ENCODE data around the gene PAK2.

PAK2 gene

GRCh38 chr3:196749125-196749524 is 9.5 kb downstream of the PAK2 start:
- no peak overlapping the region for H3K9ac ChIP-seq (ENCODE audit: insufficient read length)
- H3K4me3 ChIP-seq: no peak overlapping the region
- no peak for DNase-seq (ENCODE audit: low read depth, low spot score)
- H3K36me3 ChIP-seq (ENCODE audit: insufficient read depth, low read length): peaks cover 87% of the 10 kb centered on the region
- TF ChIP-seq EZH2 (IDR thresholded peaks at IDR 0.05) (no peak), FOXP2 (optimal IDR thresholded peaks at IDR 0.05; ENCODE audit: control extremely low read depth, extremely low read length, insufficient read depth) (no peak), POLR2AphosphoS5 (IDR thresholded peaks at IDR 0.05; ENCODE audit: borderline replicate concordance, low read depth, low read length) (no peak)
- no peak overlapping the region for H3K27ac ChIP-seq
- H3K9me3 ChIP-seq (ENCODE audit: low read depth, low read length): peaks cover 19% of the 10 kb centered on the region

DNA sequence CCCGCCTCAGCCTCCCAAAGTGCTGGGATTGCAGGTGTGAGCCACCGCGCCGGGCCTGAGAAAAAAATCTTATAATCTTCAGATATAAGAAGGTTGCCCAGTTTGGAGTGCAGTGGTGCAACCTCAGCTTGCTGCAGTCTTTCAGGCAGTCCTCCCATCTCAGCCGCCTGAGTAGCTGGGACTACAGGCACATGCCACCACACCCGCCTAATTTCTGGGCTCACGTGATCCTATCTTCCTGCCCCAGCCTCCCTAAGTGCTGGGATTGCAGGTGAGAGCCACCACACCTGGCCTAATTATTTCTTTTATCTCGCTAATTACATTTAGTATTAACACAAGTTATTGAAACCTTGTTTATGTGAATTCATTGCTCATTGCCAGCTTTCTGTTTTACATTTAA is 13.5 kb downstream of the PAK2 start:
- TF ChIP-seq FOXP2 (optimal IDR thresholded peaks at IDR 0.05; ENCODE audit: control extremely low read depth, extremely low read length, insufficient read depth) (no peak), POLR2AphosphoS5 (IDR thresholded peaks at IDR 0.05; ENCODE audit: borderline replicate concordance, low read depth, low read length) (no peak), EZH2 (IDR thresholded peaks at IDR 0.05) (no peak)
- Histone ChIP-seq H3K9ac (ENCODE audit: insufficient read length) (no peak overlapping the region), H3K4me3 (no peak overlapping the region), H3K27ac (no peak overlapping the region), H3K9me3 (ENCODE audit: low read depth, low read length) (peaks cover 23% of the 10 kb centered on the region), H3K36me3 (ENCODE audit: insufficient read depth, low read length) (peaks cover 88% of the 10 kb centered on the region)
- DNase-seq (ENCODE audit: low read depth, low spot score): no peak

DNA sequence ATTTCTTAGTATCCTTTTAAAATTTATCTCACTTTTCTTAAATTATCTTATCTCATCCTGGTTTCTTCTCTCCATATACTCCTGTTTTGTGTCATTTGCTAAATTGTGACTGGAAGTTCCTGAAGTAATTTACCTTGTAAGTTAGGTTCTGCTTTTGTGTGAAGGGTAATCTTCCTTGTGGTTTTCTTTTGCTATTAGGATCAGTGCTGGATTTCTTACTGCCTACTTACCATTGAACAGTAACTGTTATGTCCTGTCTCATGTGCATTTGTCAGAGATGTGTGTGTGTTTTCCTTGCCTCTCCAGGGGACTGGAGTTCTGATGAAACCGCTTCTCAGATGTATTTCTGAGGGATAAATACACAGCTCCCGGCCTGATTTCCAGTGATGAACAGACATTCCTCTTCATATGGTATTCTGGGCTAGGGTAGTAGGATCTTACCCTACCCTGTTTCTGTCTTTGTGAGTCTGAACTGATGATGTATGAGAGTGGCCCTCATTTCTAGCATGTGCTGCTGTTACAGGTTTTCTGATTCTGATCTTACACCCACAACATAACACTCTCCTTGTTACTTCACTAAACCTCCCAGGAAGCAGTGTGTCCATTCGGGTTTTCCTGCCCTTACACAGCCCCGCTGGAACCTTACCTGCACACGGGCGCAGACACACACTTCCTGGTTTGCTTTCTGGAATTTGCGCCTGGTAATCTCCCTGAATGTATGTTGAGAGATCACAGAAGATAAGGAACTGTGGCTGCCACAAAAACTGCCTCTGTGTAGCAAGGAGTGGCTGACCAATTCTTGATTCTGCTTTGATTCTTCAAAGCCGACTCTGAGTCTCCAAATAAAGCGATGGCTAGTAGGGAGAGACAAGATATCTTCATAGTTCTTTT is 14.7 kb downstream of the PAK2 start:
- H3K9me3 ChIP-seq (ENCODE audit: low read depth, low read length): peaks cover 13% of the 10 kb centered on the region
- no peak for DNase-seq (ENCODE audit: low read depth, low spot score)
- H3K36me3 ChIP-seq (ENCODE audit: insufficient read depth, low read length): peaks cover 77% of the 10 kb centered on the region
- no peak overlapping the region for H3K9ac ChIP-seq (ENCODE audit: insufficient read length)
- TF ChIP-seq EZH2 (IDR thresholded peaks at IDR 0.05) (no peak), POLR2AphosphoS5 (IDR thresholded peaks at IDR 0.05; ENCODE audit: borderline replicate concordance, low read depth, low read length) (no peak), FOXP2 (optimal IDR thresholded peaks at IDR 0.05; ENCODE audit: control extremely low read depth, extremely low read length, insufficient read depth) (no peak)
- no peak overlapping the region for H3K4me3 ChIP-seq
- H3K27ac ChIP-seq: no peak overlapping the region

DNA sequence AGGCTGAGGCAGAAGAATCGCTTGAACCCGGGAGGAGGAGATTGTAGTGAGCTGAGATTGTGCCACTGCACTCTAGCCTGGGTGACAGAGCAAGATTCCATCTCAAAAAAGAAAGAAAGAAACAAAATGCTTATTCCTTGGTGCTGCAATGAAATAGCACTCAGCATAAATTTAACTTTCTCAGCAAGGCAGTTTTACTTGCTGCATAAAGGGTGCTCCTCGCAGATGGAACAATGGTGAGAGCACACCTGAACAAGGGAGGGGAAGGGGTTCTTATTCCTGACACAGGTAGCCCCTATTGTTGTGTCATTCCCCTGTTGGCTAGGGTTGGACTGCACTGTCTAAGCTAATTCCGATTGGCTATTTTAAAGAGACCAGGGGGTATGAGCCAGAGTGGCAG is 17.1 kb downstream of the PAK2 start:
- no peak overlapping the region for H3K27ac ChIP-seq
- H3K4me3 ChIP-seq: no peak overlapping the region
- no peak for DNase-seq (ENCODE audit: low read depth, low spot score)
- H3K9ac ChIP-seq (ENCODE audit: insufficient read length): no peak overlapping the region
- peaks cover 12% of the 10 kb centered on the region for H3K9me3 ChIP-seq (ENCODE audit: low read depth, low read length)
- peaks cover 61% of the 10 kb centered on the region for H3K36me3 ChIP-seq (ENCODE audit: insufficient read depth, low read length)
- no peak for TF ChIP-seq EZH2 (IDR thresholded peaks at IDR 0.05)

DNA sequence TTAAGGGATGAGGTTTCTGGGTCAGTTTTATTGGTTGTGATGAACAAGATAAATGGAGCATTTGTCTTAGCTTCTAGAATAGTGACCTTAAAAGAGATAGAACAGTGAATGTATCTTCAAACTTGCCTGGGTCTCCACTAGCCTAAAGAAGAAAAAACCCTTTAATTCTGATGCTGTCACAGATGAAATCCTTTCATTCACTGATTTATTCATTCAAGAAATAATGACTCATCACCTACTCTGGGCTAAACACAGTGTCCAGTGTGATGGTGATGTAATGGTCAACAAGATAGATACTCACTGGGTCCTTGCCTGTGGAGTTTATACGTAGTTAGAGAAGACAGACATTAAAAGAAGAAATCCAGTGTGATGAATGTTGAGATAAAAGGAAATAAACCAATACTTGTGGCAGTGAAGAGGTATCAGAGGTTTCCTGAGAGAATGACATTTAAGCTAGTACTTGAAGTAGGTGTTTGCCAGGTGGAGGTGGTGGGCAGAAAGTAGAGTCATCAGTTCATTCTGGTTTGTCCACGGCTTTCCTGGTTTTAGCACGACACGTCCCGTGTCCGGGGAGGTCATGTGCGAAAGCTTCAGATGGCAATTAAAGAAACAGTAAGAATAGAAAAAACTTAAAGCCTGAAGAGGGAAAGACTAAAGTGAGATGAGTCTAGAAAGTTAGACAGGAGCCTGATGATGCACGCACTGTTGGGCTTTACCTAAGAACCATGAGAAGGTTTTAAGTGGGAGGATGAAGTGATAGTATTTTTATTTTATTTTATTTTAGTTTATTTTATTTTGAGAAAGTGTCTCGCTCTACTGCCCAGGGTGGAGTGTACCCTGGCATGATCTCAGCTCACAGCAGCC is 18.5 kb downstream of the PAK2 start:
- Histone ChIP-seq H3K4me3 (no peak overlapping the region), H3K9ac (ENCODE audit: insufficient read length) (no peak overlapping the region), H3K9me3 (ENCODE audit: low read depth, low read length) (peaks cover 12% of the 10 kb centered on the region), H3K36me3 (ENCODE audit: insufficient read depth, low read length) (peaks cover 50% of the 10 kb centered on the region), H3K27ac (no peak overlapping the region)
- TF ChIP-seq FOXP2 (optimal IDR thresholded peaks at IDR 0.05; ENCODE audit: control extremely low read depth, extremely low read length, insufficient read depth) (no peak), EZH2 (IDR thresholded peaks at IDR 0.05) (no peak)
- no peak for DNase-seq (ENCODE audit: low read depth, low spot score)

GRCh38 chr3:196763179-196763578 is 23.5 kb downstream of the PAK2 start:
- DNase-seq (ENCODE audit: low read depth, low spot score): no peak
- peaks cover 4% of the 10 kb centered on the region for H3K36me3 ChIP-seq (ENCODE audit: insufficient read depth, low read length)
- no peak overlapping the region for H3K9ac ChIP-seq (ENCODE audit: insufficient read length)
- H3K27ac ChIP-seq: no peak overlapping the region
- H3K9me3 ChIP-seq (ENCODE audit: low read depth, low read length): no peaks in the 10 kb centered on the region
- TF ChIP-seq EZH2 (IDR thresholded peaks at IDR 0.05): no peak
- TF ChIP-seq POLR2AphosphoS5 (IDR thresholded peaks at IDR 0.05; ENCODE audit: borderline replicate concordance, low read depth, low read length): no peak
- TF ChIP-seq FOXP2 (optimal IDR thresholded peaks at IDR 0.05; ENCODE audit: control extremely low read depth, extremely low read length, insufficient read depth): no peak
- no peak overlapping the region for H3K4me3 ChIP-seq

DNA sequence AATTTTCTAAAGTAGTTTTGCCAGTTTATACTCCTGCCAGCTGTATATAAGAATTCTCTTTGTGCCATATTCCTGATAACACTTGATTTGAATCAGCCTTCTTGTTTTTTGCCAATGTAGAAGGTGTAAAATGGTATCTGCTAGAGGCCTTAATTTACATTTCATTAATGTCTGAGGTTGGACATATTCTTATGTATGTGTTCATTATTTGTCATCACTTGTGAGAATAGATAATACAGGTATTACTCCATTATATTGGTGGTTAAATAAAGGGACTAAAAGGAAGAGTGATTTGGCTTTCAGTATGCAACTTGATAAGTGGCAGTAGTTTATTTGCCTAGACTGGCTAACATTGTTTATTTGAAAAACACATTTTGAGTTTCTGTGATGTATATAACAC is 25.8 kb downstream of the PAK2 start:
- DNase-seq (ENCODE audit: low read depth, low spot score): no peak
- no peak overlapping the region for H3K27ac ChIP-seq
- H3K9me3 ChIP-seq (ENCODE audit: low read depth, low read length): no peaks in the 10 kb centered on the region
- H3K9ac ChIP-seq (ENCODE audit: insufficient read length): no peak overlapping the region
- TF ChIP-seq FOXP2 (optimal IDR thresholded peaks at IDR 0.05; ENCODE audit: control extremely low read depth, extremely low read length, insufficient read depth) (no peak), POLR2AphosphoS5 (IDR thresholded peaks at IDR 0.05; ENCODE audit: borderline replicate concordance, low read depth, low read length) (no peak)
- no peak overlapping the region for H3K4me3 ChIP-seq
- peaks cover 8% of the 10 kb centered on the region for H3K36me3 ChIP-seq (ENCODE audit: insufficient read depth, low read length)

GRCh38 chr3:196771067-196771466 is 31.4 kb downstream of the PAK2 start:
- TF ChIP-seq EZH2 (IDR thresholded peaks at IDR 0.05) (no peak), POLR2AphosphoS5 (IDR thresholded peaks at IDR 0.05; ENCODE audit: borderline replicate concordance, low read depth, low read length) (no peak), FOXP2 (optimal IDR thresholded peaks at IDR 0.05; ENCODE audit: control extremely low read depth, extremely low read length, insufficient read depth) (no peak)
- no peak for DNase-seq (ENCODE audit: low read depth, low spot score)
- Histone ChIP-seq H3K36me3 (ENCODE audit: insufficient read depth, low read length) (peaks cover 12% of the 10 kb centered on the region), H3K9me3 (ENCODE audit: low read depth, low read length) (no peaks in the 10 kb centered on the region), H3K9ac (ENCODE audit: insufficient read length) (no peak overlapping the region), H3K27ac (no peak overlapping the region), H3K4me3 (no peak overlapping the region)
